NT2/D1 (cell line): ENCODE results near the gene NAA11.

Source experiments
- YY1 ChIP-seq: IDR thresholded peaks from 2 replicates; pipeline ENCODE4 v1.6.1; 2011; ENCODE audit not compliant: insufficient read length, insufficient read depth
- ZNF274 ChIP-seq: IDR thresholded peaks from 2 replicates; pipeline ENCODE4 v1.6.1; 2011; ENCODE audit warnings: mild to moderate bottlenecking, low read depth, low read length

- TF ChIP-seq ZNF274 (no peak), YY1 (no peak)
These were observed 31.5 kb upstream of the NAA11 start for GRCh38 chr4:79357365-79357764.
